ENCODE results near the gene UQCRH.
"Not testable (repeated sequence)": the region's sequence is repeated elsewhere in the genome, so short reads cannot be mapped to it uniquely, and the experiment has no call there.

Gene UQCRH

DNA sequence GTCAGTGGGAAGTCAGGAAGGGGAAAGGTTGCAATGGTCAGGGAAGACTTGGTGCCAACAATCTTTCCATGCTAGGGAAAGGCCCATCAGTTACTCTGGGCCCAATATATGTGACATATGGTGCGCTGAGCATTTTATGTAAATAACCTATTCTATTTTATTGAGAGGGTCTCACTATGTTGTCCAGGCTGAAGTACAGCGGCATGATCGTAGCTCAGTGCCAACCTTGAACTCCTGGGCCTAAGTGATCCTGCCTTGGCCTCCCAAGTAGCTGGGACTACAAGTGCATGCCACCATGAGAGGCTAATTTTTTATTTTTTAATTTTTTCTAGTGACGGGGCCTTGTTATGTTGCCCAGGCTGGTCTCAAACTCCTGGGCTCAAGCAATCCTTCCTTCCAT, 6.8 kb downstream of the UQCRH start:
- Histone ChIP-seq H3K4me3 (ENCODE audit: insufficient read depth, low read length, poor library complexity, severe bottlenecking) (no peak overlapping the region), H2AFZ (ENCODE audit: low read depth, low read length, severe bottlenecking) (no peak overlapping the region), H3K9me2 (replicated peaks; ENCODE audit: insufficient read depth, low read length) (no peaks in the 10 kb centered on the region), H4K20me1 (ENCODE audit: low read depth, low read length) (peaks cover 15% of the 10 kb centered on the region; the same call in 1 of the 2 replicates), H3K9ac (ENCODE audit: low read length) (no peak overlapping the region), H3K4me2 (ENCODE audit: low read depth, low read length, poor library complexity, severe bottlenecking) (no peak overlapping the region), H3K27me3 (ENCODE audit: low read length) (no peaks in the 10 kb centered on the region), H3K36me3 (ENCODE audit: low read length) (peaks cover 44% of the 10 kb centered on the region), H3F3A (ENCODE audit: insufficient read depth) (peaks cover 17% of the 10 kb centered on the region), H3K27ac (ENCODE audit: low read depth, low read length) (no peak overlapping the region), H3K79me2 (ENCODE audit: insufficient read depth, low read length) (peaks cover 50% of the 10 kb centered on the region), H3K9me3 (ENCODE audit: insufficient read depth, low read length) (no peaks in the 10 kb centered on the region)
- no peak for TF ChIP-seq EZH2phosphoT487 (conservative IDR thresholded peaks at IDR 0.05; ENCODE audit: low read length)
- TF ChIP-seq, protein P1, sequence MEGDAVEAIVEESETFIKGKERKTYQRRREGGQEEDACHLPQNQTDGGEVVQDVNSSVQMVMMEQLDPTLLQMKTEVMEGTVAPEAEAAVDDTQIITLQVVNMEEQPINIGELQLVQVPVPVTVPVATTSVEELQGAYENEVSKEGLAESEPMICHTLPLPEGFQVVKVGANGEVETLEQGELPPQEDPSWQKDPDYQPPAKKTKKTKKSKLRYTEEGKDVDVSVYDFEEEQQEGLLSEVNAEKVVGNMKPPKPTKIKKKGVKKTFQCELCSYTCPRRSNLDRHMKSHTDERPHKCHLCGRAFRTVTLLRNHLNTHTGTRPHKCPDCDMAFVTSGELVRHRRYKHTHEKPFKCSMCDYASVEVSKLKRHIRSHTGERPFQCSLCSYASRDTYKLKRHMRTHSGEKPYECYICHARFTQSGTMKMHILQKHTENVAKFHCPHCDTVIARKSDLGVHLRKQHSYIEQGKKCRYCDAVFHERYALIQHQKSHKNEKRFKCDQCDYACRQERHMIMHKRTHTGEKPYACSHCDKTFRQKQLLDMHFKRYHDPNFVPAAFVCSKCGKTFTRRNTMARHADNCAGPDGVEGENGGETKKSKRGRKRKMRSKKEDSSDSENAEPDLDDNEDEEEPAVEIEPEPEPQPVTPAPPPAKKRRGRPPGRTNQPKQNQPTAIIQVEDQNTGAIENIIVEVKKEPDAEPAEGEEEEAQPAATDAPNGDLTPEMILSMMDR (IDR thresholded peaks at IDR 0.05; ENCODE audit: insufficient read depth, low read length, poor library complexity, severe bottlenecking), result no peak

DNA sequence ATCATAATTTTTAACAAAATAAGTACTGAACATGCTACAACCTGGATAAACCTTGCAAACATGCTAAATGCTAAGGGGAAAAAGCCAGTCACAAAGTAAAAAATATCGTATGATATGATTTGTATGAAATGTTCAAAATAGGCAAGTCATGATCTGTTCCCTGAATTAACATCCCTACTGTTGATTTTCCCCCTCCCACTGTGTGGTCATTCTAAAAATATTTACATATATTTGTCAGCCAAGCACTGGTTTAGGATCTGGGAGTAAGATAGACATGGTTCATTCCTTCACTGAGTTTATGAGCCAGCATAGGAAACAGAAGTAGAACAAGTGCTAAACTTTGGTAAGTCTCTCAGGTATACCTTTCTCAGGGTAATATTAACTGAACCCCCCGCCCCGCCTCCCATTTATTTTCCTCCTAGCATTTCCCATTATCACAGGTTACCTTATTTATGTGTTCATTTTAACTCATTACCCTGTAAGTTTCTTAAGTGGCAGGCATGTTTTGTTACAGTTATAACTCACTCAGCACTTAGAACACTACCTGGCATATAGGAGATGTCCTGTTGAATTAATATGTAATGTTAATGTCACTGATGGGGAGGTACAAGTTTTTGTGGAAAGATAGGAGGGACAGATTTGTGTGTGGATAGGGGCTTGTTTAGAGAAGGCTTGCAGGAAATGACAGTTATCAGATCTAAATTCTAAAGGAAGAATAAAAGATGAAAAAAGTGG, 12.3 kb downstream of the UQCRH start:
- Histone ChIP-seq H4K20me1 (ENCODE audit: low read depth, low read length) (no peaks in the 10 kb centered on the region; the same call in 1 of the 2 replicates), H3K9me2 (replicated peaks; ENCODE audit: insufficient read depth, low read length) (no peaks in the 10 kb centered on the region), H2AFZ (ENCODE audit: low read depth, low read length, severe bottlenecking) (no peak overlapping the region), H3K4me2 (ENCODE audit: low read depth, low read length, poor library complexity, severe bottlenecking) (no peak overlapping the region), H3K27ac (ENCODE audit: low read depth, low read length) (0 out of 2 replicates have a peak overlapping the region, but pooled peaks have one; percentile 15), H3K9ac (ENCODE audit: low read length) (no peak overlapping the region), H3K27me3 (ENCODE audit: low read length) (no peaks in the 10 kb centered on the region), H3K79me2 (ENCODE audit: insufficient read depth, low read length) (no peaks in the 10 kb centered on the region), H3K36me3 (ENCODE audit: low read length) (peaks cover 34% of the 10 kb centered on the region), H3F3A (ENCODE audit: insufficient read depth) (peaks cover 31% of the 10 kb centered on the region), H3K4me3 (ENCODE audit: insufficient read depth, low read length, poor library complexity, severe bottlenecking) (no peak overlapping the region), H3K9me3 (ENCODE audit: insufficient read depth, low read length) (no peaks in the 10 kb centered on the region)
- TF ChIP-seq EZH2phosphoT487 (conservative IDR thresholded peaks at IDR 0.05; ENCODE audit: low read length), result no peak
- TF ChIP-seq, protein P1 (IDR thresholded peaks at IDR 0.05; ENCODE audit: insufficient read depth, low read length, poor library complexity, severe bottlenecking), result no peak

DNA sequence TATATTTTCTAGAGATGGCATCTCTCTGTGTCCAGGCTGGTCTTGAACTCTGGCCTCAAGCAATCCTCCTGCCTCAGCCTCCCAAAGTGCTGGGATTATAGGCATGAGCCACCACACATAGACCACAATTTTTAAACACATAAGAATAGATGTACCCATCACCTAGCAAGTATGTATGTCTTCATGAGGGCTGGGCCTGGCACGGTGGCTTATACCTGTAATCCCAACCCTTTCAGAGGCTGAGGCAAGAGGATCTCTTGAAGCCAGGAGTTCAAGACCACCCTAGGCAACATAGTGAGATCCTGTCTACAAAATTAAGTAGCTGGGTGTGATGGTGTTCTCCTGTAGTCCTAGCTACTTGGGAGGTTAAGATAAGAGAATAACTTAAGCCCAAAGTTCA, 13.8 kb downstream of the UQCRH start:
- Histone ChIP-seq H3K27me3 (ENCODE audit: low read length) (no peaks in the 10 kb centered on the region), H4K20me1 (ENCODE audit: low read depth, low read length) (no peaks in the 10 kb centered on the region; the same call in 1 of the 2 replicates), H3K9me3 (ENCODE audit: insufficient read depth, low read length) (no peaks in the 10 kb centered on the region), H3F3A (ENCODE audit: insufficient read depth) (peaks cover 31% of the 10 kb centered on the region), H3K9me2 (replicated peaks; ENCODE audit: insufficient read depth, low read length) (no peaks in the 10 kb centered on the region), H3K9ac (ENCODE audit: low read length) (no peak overlapping the region), H3K4me2 (ENCODE audit: low read depth, low read length, poor library complexity, severe bottlenecking) (no peak overlapping the region), H3K4me3 (ENCODE audit: insufficient read depth, low read length, poor library complexity, severe bottlenecking) (no peak overlapping the region), H3K79me2 (ENCODE audit: insufficient read depth, low read length) (no peaks in the 10 kb centered on the region), H3K36me3 (ENCODE audit: low read length) (peaks cover 33% of the 10 kb centered on the region), H2AFZ (ENCODE audit: low read depth, low read length, severe bottlenecking) (no peak overlapping the region), H3K27ac (ENCODE audit: low read depth, low read length) (no peak overlapping the region)
- TF ChIP-seq, protein P1 (IDR thresholded peaks at IDR 0.05; ENCODE audit: insufficient read depth, low read length, poor library complexity, severe bottlenecking), result no peak
- no peak for TF ChIP-seq EZH2phosphoT487 (conservative IDR thresholded peaks at IDR 0.05; ENCODE audit: low read length)

DNA sequence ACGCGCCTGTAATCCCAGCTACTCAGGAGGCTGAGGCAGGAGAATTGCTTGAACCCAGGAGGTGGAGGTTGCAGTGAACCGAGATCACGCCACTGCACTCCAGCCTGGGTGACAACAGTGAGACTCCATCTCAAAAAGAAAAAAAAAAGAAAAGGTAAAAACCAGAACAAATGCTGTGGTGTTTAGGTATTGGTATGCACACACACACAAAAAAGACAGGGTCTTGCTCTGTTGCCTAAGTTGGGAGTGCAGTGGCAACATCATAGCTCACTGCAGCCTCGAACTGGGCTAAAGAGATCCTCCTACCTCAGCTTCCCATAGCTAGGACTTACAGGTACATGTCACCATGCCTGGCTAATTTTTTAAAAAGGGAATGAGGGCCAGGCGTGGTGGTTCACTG, 15.8 kb downstream of the UQCRH start:
- not testable (repeated sequence) for H3K79me2 ChIP-seq (ENCODE audit: insufficient read depth, low read length); H3K9ac ChIP-seq (ENCODE audit: low read length); H3K27me3 ChIP-seq (ENCODE audit: low read length); H2AFZ ChIP-seq (ENCODE audit: low read depth, low read length, severe bottlenecking); H3K4me3 ChIP-seq (ENCODE audit: insufficient read depth, low read length, poor library complexity, severe bottlenecking); H3K9me3 ChIP-seq (ENCODE audit: insufficient read depth, low read length); H3K27ac ChIP-seq (ENCODE audit: low read depth, low read length); H4K20me1 ChIP-seq (ENCODE audit: low read depth, low read length); H3K4me2 ChIP-seq (ENCODE audit: low read depth, low read length, poor library complexity, severe bottlenecking); H3K9me2 ChIP-seq (replicated peaks; ENCODE audit: insufficient read depth, low read length)
- Histone ChIP-seq H3F3A (ENCODE audit: insufficient read depth) (peaks cover 32% of the 10 kb centered on the region), H3K36me3 (ENCODE audit: low read length) (peaks cover 21% of the 10 kb centered on the region)

DNA sequence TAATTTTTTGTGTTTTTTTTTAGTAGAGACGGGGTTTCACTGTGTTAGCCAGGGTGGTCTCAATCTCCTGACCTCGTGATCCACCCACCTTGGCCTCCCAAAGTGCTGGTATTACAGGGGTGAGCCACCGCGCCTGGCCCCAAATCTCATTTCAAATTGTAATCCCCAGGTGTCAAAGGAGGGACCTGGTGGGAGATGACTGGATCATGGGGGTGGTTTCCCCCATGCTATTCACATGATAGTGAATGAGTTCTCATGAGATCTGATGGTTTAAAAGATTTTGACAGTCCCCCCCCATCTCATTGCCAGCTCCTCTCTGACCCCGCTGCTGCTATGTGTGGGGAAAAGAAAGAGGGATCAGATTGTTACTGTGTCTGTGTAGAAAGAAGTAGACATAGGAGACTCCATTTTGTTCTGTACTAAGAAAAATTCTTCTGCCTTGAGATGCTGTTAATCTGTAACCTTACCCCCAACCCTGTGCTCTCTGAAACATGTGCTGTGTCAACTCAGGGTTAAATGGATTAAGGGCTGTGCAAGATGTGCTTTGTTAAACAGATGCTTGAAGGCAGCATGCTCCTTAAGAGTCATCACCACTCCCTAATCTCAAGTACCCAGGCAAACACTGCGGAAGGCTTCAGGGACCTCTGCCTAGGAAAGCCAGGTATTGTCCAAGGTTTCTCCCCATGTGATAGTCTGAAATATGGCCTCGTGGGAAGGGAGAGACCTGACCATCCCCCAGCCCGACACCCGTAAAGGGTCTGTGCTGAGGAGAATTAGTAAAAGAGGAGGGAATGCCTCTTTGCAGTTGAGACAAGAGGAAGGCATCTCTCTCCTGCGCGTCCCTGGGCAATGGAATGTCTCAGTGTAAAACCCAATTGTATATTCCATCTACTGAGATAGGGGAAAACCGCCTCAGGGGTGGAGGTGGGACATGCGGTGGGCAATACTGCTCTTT, 16.7 kb downstream of the UQCRH start:
- not testable (repeated sequence) for H3K27me3 ChIP-seq (ENCODE audit: low read length); H3K4me3 ChIP-seq (ENCODE audit: insufficient read depth, low read length, poor library complexity, severe bottlenecking); H3K4me2 ChIP-seq (ENCODE audit: low read depth, low read length, poor library complexity, severe bottlenecking); H4K20me1 ChIP-seq (ENCODE audit: low read depth, low read length); H3K27ac ChIP-seq (ENCODE audit: low read depth, low read length); H2AFZ ChIP-seq (ENCODE audit: low read depth, low read length, severe bottlenecking); H3K9me3 ChIP-seq (ENCODE audit: insufficient read depth, low read length); H3K9me2 ChIP-seq (replicated peaks; ENCODE audit: insufficient read depth, low read length); H3K9ac ChIP-seq (ENCODE audit: low read length); H3K79me2 ChIP-seq (ENCODE audit: insufficient read depth, low read length)
- peaks cover 16% of the 10 kb centered on the region for H3K36me3 ChIP-seq (ENCODE audit: low read length)
- H3F3A ChIP-seq (ENCODE audit: insufficient read depth), result peaks cover 29% of the 10 kb centered on the region
